GM12874 (cell line): ENCODE measurements around the gene RRBP1.

ENCODE experiments used
- TF ChIP-seq, protein P1 (sequence below): IDR thresholded peaks from 2 replicates; pipeline ENCODE4 v1.5.1; 2011; ENCODE audit warnings: low read depth, mild to moderate bottlenecking, control low read depth, low read length, moderate library complexity; ENCODE audit not compliant: insufficient read depth

RRBP1 gene

GRCh38 chr20:17568972-17569521, 113.0 kb downstream of the RRBP1 start:
- TF ChIP-seq, protein P1, sequence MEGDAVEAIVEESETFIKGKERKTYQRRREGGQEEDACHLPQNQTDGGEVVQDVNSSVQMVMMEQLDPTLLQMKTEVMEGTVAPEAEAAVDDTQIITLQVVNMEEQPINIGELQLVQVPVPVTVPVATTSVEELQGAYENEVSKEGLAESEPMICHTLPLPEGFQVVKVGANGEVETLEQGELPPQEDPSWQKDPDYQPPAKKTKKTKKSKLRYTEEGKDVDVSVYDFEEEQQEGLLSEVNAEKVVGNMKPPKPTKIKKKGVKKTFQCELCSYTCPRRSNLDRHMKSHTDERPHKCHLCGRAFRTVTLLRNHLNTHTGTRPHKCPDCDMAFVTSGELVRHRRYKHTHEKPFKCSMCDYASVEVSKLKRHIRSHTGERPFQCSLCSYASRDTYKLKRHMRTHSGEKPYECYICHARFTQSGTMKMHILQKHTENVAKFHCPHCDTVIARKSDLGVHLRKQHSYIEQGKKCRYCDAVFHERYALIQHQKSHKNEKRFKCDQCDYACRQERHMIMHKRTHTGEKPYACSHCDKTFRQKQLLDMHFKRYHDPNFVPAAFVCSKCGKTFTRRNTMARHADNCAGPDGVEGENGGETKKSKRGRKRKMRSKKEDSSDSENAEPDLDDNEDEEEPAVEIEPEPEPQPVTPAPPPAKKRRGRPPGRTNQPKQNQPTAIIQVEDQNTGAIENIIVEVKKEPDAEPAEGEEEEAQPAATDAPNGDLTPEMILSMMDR: no peak

GRCh38 chr20:17568045-17568788, 113.8 kb downstream of the RRBP1 start:
- TF ChIP-seq, protein P1: no peak

- TF ChIP-seq, protein P1: no peak
Observed at GRCh38 chr20:17566345-17566744, 115.7 kb downstream of the RRBP1 start.

DNA sequence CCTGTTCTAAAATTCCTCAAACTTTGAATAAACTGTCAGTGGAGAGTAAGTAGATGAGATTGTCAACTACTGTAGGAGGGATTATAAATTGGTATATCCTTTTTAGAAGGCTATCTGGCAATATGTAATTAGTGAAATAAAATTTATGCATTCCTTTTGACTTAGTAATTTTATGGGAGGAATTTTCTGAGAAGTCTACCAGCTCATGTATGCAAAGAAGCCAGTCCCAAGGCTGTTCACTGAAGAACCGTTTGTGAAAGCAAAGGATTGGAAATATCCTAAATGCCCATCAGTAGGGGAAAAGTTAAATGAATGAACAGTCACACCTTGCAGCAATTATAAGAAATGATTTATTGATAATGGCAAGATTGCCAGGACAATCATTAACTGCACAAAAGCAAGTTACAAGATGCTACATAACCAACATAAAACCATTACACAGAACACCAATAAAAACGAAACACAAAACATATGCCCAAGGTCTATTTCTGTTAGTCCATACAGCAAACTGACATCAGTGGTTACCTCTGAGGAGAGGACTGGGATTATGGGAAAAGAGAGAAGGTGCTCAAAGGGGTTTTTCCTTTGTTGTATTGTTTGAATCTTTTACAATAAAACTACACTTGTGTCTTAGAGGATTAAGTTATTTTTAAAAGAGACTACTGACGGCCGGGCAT, 116.7 kb downstream of the RRBP1 start:
- TF ChIP-seq, protein P1: no peak
